Stimulated activated CD4-positive, alpha-beta T cell treated with anti-CD3 and anti-CD28 coated beads, Interleukin-12 subunit alpha, Interleukin-12 subunit beta, amount 100 ng/mL, for 48 hours (primary cell): ENCODE data around the gene RPL18.

ENCODE experiments used
- DNase-seq, 3 donors: peaks; one replicate each; pipeline ENCODE4 v3.0.0-alpha.2; 2020; ENCODE audit warnings: low read depth in 2 of 3, low spot score in 1 of 3

RPL18 gene

DNA sequence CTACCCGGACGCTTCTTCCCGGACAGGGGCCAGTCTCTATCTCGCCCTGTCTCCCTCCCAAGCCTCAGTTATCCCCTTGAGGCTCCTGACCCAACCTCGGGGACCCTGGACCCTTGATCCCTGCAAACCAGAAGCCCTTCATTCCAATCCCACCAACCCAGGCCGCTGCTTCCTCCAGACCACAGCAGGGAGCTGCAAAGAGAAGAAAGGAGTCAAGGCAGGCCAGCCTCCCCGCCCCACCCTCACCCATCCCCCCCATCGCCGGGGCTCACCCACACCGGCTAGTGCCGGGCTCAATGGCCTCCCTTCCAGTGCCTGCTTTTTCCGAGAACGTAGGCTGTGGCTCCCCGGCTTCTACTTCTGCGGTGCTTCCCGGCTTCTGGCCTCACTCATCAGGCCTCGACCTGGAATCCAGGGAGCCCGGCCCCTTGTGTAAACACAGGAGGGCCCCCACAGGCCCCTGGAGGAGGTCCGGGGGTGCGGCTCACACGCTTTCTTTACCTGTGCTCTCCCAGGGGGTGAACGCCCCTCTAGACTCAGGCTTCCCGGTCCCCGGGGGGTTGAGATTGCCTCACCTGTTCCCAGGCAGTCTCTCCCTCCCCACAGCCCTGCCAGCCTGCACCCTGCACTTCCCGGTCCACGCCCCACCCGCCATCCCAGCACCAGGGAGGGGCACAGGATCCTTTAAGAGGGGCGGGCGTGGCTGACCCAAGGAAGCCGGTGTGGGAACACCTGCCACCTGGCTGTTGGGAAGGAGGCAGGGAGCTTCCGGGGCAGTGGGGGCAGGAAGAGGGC lies 4.3 kb downstream of the RPL18 start, which contains the start of gene FAM83E:
Gene FAM83E (minus strand): TSS at position 641 of the 795 bp plus-strand sequence. CDS start 1,704 bp downstream, outside the sequence.
- no peak for DNase-seq

DNA sequence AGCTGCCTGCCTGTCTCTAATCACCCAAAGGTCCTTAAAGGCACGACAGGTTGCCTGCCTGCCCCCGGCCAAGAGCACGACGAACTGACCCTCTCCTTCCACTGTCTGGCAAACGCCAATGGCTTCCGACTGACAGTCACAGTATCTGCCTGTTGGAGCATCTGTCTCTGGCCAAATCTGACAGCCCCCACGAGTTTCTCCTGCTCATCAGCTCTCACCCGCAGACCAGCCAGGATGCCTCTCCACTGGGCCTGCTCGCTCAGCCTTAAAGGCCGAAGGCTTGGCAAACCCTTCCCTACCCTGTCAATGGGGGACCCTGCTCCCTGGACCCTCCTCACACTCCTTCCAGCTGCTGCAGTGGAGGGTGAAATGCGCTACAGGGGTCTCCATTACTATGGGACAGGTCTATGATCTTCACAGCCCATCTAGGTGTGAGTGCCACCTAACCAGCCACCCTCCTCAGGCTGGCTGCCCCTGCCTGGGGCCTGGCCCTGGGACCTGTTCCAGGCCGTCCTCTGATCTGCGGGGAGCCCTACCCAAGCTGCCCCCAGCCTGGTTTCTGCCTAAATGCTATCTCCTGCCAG lies 5.0 kb downstream of the RPL18 start:
- no peak for DNase-seq

DNA sequence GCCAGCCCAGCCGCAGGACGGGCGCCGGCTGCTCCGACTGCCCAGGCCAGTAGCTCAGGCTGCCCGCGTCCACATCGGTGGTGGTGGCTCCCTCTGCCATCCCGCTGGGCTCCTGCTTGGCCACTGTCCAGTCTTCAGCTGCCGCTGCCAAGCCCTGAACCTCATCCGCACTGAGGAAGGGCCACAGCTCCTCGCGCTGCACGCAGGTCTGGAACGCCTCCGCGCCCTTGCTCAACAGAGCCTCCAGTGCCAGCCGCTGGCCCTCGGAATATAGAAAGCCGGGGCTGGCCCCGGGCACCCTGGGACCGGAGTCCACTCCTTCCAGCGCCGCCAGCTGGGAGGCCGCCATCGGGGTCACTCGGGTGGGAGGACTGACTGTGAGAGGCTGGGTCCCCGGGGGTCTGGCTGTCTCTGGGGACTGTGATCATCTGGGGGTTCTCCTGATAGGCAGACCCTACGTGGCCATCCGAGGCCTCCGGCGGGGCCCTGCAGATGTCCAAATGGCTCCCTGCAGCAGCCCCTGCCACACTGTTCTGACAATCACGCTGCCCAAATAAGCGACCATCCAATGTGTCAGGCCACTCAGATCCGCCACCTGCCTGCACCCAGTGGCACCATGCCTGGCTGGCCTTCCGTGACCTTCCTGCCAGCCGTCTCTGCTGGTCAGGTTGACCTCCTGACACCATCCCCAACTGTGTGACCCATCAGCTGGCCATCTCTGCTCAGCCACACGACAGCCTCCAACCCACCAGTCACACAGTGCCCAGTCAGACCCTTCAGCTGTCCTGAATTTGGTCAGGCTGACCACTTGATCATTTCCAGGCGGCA lies 5.7 kb downstream of the RPL18 start:
- DNase-seq, result no peak

DNA sequence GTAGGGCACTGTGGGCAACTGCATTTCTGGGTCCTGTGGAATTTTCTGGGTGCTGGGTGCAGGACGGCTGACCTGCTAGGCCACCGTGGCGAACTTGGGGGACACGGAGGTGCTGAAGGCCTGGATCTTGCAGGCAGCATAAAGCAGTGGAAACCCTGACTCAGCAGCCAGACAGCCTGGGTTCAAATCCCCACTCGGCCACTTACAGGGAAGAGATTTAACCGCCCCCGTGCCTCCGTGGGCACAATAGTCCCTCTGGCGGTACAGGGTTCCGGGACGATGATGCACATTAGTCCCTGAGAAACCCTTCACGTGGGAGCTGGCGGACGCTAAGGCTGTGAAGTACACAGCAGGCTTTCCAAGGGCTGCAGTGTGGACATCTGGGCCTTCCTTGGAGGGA lies 7.1 kb downstream of the RPL18 start:
- DNase-seq, result no peak

DNA sequence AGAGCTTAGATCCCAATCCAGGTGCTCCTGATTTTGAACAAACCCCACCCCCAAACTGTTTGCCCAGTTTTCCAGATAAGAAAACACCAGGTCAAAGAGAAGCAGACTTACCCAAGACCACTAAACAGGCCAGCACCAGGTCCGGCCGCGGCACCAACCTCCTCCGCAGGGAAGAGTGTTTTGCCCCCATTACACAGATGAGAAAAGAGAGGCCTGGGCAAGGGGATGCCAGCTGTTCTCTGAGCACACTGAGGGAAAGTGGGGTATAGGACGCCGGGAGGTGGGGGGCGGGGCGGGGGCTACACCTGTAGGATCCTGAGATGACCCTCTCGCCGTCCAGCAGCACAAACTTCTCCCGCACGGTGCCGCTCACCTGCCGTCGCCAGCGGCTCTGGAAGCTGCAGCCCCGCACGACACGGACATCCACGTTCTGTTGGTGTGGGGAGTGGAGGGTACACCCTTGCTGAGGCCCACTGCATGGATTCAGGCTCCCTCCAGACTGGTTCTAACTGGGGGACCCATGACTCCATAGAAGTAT lies 9.3 kb downstream of the RPL18 start:
- DNase-seq, result no peak

DNA sequence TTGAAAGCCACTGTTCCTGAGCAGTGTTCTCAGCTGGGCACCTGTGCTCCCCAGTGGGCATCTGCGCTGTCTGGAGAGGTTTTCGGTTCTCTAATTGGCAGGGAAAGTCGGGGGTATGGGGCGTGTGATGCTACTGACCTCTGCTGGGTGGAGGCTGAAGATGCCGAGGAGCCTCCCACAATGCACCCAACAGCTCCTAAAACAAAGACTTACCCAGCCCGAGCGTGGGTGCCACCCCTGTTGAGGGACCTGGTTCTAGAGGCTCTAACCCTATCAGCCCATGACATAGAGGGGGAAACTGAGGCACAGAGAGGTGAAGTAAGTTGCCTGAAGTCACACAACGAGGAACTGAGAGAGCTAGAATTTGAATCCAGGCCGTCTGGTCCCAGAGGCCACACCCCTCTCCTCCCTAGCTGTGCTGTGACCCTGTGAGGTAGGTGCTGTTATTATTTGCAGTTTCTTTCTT lies 10.1 kb downstream of the RPL18 start:
- no peak for DNase-seq

DNA sequence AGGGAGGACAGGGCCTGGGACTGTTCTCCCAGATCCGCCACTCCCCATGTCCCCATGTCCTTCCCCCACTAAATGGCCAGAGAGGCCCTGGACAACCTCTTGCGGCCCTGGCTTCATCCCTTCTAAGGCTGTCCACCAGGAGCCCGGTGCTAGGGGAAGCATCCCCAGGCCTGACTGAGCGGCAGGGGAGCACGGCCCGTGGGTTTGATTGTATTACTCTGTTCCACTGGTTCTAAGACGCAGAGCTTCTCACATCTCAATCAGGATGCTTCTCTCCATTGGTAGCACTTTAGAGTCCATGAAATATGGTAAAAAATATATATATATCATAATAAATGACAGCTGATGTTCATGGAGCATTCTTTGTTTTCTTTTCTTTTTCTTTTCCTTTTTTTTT lies 11.6 kb downstream of the RPL18 start:
- DNase-seq, result no peak

DNA sequence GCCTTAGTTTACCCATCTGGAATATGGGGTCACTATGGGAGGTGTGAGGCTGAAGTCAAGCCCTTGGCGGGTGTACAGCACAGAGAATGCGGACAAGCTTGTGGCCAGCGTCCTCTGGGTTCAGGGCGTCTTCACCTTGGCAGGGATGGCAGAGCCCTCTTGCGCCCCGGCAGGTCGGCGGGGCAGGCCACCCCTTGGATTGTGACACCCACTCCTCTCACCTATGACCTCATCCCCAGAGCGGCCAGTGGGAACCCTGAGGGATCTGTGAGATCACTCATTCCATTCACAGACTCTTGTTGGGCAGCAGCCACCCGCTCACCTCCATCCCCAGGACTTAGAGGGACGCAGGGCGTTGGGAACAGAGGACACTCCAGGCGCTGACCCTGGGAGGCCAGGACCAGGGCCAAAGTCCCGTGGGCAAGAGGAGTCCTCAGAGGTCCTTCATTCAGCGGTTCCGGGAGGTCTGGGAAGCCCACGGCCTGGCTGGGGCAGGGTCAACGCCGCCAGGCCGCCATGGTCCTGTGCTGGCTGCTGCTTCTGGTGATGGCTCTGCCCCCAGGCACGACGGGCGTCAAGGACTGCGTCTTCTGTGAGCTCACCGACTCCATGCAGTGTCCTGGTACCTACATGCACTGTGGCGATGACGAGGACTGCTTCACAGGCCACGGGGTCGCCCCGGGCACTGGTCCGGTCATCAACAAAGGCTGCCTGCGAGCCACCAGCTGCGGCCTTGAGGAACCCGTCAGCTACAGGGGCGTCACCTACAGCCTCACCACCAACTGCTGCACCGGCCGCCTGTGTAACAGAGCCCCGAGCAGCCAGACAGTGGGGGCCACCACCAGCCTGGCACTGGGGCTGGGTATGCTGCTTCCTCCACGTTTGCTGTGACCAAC lies 12.3 kb downstream of the RPL18 start, which contains the start of gene SPACA4:
Gene SPACA4 (plus strand): TSS at position 280 of the 896 bp plus-strand sequence. CDS start 237 bp downstream, at position 517.
- DNase-seq, result no peak

DNA sequence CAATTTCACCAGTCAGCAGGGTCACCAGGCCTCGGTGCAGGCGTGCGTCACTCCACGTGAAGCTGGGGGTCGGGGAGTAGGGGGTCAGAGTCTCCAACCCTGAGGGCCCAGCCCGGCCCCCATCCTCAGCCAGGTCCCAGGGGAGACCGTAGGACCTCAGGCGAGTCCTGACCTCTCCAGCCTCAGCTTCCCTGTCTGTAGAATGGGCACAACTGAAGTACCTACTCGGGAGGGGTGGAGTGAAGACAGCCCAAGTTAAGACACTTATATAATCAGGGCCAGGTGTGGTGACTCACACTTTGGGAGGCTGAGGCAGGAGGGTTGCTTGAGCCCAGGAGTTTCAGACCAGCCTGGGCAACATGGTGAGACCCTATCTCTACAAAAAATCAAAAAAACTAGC lies 15.1 kb downstream of the RPL18 start:
- DNase-seq, result no peak

DNA sequence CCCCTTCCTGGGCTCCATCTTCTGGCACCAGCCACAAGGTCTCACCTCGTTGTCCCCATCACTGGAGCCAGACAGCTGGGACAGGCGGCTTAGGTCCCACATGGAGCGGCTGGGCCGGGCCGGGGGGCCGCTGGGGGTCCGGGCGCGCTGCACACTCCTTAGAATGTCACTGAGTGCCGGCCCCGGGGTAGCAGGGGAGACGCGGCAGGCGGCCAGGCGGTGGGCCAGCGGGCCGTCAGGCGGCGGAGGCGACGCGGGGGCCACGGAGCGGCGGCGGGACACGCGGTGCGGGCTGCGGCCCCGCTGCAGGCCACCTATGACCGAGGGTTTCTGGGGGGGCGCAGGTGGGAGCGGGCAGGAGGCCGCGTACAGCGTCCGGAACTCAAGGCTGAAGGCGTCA lies 15.5 kb downstream of the RPL18 start:
- no peak for DNase-seq

DNA sequence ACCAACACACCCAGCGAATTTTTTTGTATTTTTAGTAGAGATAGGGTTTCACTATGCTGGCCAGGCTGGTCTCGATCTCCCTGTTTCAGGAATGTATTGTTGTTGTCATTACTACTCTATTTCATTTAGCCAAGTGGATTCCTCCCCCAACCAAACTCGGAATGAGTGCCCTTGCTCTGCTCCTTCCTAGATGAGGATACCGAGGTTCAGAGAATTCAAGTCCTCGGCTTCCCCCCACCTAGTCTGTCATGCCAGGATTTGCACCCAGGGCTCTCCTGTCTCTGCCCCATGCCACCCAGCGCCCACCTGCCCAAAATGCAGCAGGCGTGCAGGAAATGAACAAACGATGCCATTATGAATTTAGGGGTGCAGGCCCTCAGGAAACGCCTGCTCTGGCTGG lies 16.0 kb downstream of the RPL18 start:
- DNase-seq, result no peak

DNA sequence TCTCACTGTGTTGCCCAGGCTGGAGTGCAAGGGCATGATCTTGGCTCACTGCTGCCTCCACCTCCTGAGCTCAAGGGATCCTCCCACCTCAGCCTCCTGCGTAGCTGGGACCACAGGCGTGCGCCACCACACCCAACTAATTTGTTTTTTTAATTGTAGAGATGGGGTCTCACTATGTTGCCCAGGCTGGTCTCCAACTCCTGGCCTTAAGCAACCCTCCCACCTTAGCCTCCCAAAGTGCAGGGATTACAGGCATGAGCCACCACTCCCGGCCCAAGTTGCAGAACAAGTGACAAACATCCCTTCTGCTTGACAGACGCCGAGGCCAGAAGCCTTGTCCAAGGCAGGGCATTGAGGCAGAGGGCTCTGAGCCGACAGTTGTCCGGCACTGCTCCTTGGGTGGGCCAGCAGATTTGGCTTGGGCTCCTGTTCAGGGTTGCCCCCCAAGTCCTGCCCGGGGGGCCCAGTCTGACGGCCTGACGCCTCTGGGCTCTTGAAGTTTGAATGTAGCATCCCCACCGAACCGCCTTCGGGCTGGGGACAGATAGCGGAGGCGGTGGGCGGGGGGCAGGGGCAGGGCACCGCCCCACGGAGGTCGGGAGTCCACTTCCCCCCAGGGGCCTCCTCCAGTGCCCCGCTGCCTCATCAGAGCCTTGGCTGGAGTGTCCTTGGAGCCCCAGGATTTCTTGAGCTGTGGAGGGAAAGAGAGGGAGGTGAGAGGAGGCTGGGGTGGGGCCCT lies 18.1 kb downstream of the RPL18 start:
- DNase-seq, result no peak

DNA sequence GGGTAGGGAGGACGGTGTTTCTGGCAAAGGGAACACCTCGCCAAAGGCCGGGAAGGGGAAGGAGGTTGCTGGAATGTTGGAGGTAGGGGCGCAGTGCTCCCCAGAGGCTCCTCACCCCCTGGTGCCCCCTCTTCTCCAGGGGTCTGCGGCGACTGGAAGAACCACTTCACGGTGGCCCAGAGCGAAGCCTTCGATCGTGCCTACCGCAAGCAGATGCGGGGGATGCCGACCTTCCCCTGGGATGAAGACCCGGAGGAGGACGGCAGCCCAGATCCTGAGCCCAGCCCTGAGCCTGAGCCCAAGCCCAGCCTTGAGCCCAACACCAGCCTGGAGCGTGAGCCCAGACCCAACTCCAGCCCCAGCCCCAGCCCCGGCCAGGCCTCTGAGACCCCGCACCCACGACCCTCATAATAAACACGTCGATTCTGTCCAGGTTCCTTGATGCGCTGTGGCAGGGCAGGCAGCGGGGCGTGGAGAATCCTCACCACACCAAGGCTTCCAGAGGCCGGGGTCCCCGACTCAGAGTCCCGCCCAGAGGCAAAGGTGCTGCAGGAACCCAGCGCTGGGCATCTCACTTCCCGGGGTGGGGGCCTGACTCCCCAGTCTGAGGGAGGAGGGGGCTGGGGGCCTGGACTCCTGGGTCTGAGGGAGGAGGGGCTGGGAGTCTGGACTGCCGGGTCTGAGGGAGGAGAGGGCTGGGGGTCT lies 19.8 kb downstream of the RPL18 start:
- no peak for DNase-seq

DNA sequence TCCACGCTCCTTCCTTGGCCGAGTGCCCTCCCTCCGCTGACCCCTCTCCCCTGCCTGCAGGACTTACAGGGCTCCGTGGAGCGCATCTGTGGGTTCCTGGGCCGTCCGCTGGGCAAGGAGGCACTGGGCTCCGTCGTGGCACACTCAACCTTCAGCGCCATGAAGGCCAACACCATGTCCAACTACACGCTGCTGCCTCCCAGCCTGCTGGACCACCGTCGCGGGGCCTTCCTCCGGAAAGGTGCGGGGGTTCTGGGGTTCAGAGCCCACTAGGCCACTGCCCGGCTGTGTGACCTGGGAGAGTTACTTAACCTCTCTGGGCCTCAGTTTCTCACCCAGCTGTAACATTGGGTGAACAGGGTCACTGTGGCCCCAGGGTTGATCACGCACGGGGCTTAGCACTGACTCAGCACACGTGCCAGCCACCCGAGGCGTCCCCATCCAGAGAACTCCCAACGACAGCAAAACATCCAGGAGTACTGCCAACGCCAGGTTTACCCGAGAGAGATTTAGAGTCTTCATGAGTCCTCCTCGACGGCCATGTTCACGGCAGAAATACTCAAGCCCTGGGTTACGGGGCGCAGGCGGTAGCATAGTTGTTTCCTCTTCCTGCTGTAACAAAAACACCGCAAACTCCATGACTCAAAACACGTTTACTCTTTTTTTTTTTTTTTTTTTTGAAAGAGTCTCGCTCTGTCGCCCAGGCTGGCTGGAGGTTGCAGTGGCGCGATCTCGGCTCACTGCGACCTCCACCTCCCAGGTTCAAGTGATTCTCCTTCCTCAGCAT lies 22.1 kb downstream of the RPL18 start:
- no peak for DNase-seq

DNA sequence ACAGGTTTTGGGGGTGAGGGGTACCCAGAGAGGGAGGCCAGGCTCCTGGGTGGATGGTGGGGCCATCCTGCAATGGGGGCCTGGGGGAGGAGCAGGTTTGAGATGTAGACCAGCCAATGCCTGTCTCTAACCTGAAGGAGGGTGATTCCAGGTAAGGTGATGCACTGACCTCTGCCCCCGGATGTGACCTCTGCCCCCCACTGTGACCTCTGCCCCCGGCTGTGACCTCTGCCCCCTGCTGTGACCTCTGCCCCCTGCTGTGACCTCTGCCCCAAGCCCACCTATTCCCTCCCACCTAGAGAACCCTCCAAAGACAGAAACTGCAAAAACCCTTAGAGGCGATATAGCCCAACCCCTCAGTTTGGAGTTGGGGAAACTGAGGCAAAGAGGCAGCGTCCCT lies 22.7 kb downstream of the RPL18 start:
- DNase-seq, result no peak

DNA sequence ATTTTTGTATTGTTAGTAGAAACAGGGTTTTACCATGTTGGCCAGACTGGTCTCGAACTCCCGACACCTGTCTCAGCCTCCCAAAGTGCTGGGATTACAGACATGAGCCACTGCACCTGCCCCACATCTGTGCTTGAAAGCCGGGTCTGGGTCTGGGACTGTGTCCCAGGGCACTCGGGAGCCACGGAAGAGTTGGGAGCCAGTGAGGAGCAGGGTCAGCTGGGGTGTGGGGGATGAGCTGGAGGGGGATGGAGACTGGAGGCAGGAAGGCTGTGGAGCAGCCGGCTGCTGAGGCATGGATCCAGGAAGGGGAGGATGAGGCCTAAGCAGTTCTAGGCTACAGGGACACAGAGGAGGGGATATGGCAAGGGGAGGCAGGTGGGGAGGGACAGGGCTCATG lies 23.1 kb downstream of the RPL18 start:
- no peak for DNase-seq

DNA sequence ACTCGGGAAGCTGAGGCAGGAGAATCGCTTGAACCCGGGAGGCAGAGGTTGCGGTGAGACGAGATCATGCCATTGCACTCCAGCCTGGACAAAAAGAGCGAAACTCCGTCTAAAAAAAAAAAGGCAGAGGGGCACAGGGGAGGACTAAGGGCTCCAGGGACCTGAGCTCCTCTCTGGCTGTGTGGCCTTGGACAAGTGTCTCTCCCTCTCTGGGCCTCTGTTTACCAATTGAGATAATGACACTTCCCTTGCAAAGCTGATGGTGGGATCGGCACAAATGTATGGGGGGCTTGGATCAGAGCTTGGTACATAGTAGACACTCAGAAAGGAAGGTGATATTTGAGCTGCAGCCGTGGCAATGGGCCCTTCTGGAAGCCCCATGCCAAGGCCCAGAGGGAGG lies 23.8 kb downstream of the RPL18 start:
- DNase-seq, result no peak

DNA sequence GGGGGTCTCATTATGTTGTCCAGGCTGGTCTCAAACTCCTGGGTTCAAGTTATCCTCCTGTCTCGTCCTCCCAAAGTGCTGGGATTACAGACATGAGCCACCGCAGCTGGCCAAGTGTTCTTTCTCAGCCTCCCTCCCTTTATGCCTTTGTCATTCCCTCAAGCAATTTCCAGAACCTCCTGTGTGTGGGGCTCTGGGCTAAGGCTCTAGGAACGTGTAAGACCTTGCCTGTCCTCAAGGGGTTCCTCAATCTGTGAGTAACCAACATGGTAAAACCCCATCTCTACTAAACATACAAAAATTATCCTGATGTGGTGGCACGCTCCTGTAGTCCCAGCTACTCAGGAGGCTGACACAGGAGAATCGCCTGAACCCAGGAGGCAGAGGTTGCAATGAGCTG lies 28.0 kb downstream of the RPL18 start:
- DNase-seq, result no peak
